Adrenal gland (tissue), 5 donors: ENCODE data around the gene PRDM8.

Experiments used
- POLR2A ChIP-seq, 2 donors: fragments of 450-650 bp; IDR thresholded peaks; one replicate each; pipeline ENCODE4 v1.6.1; 2017; ENCODE audit warnings: antibody characterized with exemption in 2 of 2, mild to moderate bottlenecking in 2 of 2, moderate library complexity in 1 of 2
- TF ChIP-seq, protein P1 (sequence below), 6 experiments: fragments of 450-650 bp in 4 of 6; fragments of 200-600 bp in 2 of 6; sonication (generic) in 1 of 6; IDR thresholded peaks; 1 replicate in 5 of 6; 2 replicates in 1 of 6; pipeline versions ENCODE4 v1.5.1 to v1.8.0; 2016 to 2021; ENCODE audit warnings: antibody characterized with exemption in 6 of 6, mild to moderate bottlenecking in 2 of 6, moderate library complexity in 1 of 6
- donor health status: DM: no; HTN: no; CAD: no.

DNA sequence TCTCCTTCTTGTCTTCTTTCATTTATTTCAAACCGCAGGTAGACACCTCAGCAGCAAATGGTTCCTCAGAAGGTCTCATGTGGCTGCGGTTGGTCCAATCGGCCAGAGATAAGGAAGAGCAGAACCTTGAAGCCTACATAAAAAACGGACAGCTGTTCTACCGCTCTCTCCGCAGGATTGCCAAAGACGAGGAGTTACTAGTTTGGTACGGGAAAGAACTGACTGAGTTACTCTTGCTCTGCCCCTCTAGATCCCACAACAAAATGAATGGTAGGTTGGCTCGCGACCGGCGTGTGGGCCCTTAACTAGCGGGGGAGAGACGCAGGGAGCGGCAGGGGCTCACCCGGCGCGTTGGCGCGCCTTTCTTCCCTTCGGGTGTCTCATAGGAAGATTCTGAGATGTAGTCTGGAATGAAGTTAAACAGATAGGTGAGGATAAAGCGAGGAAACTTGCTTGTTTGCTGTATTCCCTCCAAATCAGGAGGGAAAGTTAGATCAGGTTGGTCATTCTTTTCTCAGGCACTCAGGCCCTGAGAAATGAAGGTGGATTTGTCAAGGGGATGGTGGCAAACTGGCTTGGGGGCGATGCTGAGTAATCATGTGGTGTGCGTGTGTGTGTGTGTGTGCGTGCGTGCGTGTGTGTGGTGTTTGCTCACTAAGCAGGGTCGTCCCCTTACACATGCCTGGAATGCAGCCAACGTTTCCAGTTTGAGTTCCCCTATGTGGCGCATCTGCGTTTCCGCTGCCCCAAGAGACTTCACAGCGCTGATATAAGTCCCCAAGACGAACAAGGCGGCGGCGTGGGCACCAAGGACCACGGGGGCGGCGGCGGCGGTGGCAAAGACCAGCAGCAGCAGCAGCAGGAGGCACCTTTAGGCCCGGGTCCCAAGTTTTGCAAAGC lies 4.2 kb downstream of the PRDM8 start:
- TF ChIP-seq POLR2A (IDR thresholded peaks at IDR 0.05): no peak
- TF ChIP-seq, protein P1, sequence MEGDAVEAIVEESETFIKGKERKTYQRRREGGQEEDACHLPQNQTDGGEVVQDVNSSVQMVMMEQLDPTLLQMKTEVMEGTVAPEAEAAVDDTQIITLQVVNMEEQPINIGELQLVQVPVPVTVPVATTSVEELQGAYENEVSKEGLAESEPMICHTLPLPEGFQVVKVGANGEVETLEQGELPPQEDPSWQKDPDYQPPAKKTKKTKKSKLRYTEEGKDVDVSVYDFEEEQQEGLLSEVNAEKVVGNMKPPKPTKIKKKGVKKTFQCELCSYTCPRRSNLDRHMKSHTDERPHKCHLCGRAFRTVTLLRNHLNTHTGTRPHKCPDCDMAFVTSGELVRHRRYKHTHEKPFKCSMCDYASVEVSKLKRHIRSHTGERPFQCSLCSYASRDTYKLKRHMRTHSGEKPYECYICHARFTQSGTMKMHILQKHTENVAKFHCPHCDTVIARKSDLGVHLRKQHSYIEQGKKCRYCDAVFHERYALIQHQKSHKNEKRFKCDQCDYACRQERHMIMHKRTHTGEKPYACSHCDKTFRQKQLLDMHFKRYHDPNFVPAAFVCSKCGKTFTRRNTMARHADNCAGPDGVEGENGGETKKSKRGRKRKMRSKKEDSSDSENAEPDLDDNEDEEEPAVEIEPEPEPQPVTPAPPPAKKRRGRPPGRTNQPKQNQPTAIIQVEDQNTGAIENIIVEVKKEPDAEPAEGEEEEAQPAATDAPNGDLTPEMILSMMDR (IDR thresholded peaks at IDR 0.05): no peak
